CD4-positive, CD25-positive, alpha-beta regulatory T cell (primary cell): ENCODE data around the gene ASCL2. TPM values are rescaled to one million over a fixed set of nuclear protein-coding genes. Genes with fewer than 3 reads are reported as not detected.
A peak's percentile ranks its signal among the peaks of the same experiment; 100 is the strongest.

Experiments used
- ATAC-seq, 2 donors: fragments of 150-1000 bp; cut with Tn5 transposase; one replicate each; pipeline ENCODE4 v1.10.0; 2021; ENCODE audit warnings: low read depth in 2 of 2, moderate number of reproducible peaks in 2 of 2, moderate library complexity in 1 of 2
- DNase-seq, 3 donors: peaks; one replicate each; pipeline versions ENCODE4 v3.0.0 to v3.0.0-alpha.2; 2012 to 2022; ENCODE audit warnings: mixed read lengths in 1 of 3
- H3K27ac ChIP-seq: one replicate; pipeline ENCODE4 v1.7.0; 2013; ENCODE audit warnings: mild to moderate bottlenecking, low read length; ENCODE audit not compliant: insufficient read depth, poor library complexity, severe bottlenecking
- H3K27me3 ChIP-seq: one replicate; pipeline ENCODE4 v1.7.0; 2013; ENCODE audit warnings: low read length; ENCODE audit not compliant: control insufficient read depth, insufficient read depth
- H3K36me3 ChIP-seq: one replicate; pipeline ENCODE4 v1.7.0; 2013; ENCODE audit warnings: mild to moderate bottlenecking, low read length, moderate library complexity; ENCODE audit not compliant: control insufficient read depth, insufficient read depth
- H3K4me1 ChIP-seq: 2 replicates; pipeline ENCODE4 v1.7.0; 2013; ENCODE audit warnings: mild to moderate bottlenecking, low read length; ENCODE audit not compliant: insufficient read depth, control insufficient read depth, poor library complexity, severe bottlenecking
- H3K4me3 ChIP-seq: one replicate; pipeline ENCODE4 v1.7.0; 2013; ENCODE audit warnings: low read depth, mild to moderate bottlenecking, low read length, moderate library complexity
- H3K9me3 ChIP-seq, 2 experiments: 1 replicate in 1 of 2; 2 replicates in 1 of 2; pipeline ENCODE4 v1.7.0; 2013; ENCODE audit warnings: low read length in 2 of 2, mild to moderate bottlenecking in 1 of 2, moderate library complexity in 1 of 2; ENCODE audit not compliant: control insufficient read depth in 2 of 2
- H3K27ac Mint-ChIP-seq, 3 donors: one replicate each; pipeline ENCODE4 v1.8.0; 2020 to 2022; ENCODE audit warnings: mild to moderate bottlenecking in 3 of 3, mixed read lengths in 3 of 3, moderate library complexity in 2 of 3
- H3K27me3 Mint-ChIP-seq: one replicate; pipeline ENCODE4 v1.8.0; 2022; ENCODE audit warnings: mild to moderate bottlenecking, mixed read lengths
- H3K36me3 Mint-ChIP-seq: one replicate; pipeline ENCODE4 v1.8.0; 2020; ENCODE audit warnings: mixed read lengths
- H3K4me1 Mint-ChIP-seq, 4 donors: one replicate each; pipeline ENCODE4 v1.8.0; 2020 to 2022; ENCODE audit warnings: mixed read lengths in 4 of 4, mild to moderate bottlenecking in 1 of 4
- H3K4me3 Mint-ChIP-seq, 4 donors: one replicate each; pipeline ENCODE4 v1.8.0; 2020 to 2022; ENCODE audit warnings: mild to moderate bottlenecking in 4 of 4, mixed read lengths in 4 of 4, moderate library complexity in 3 of 4
- H3K9me3 Mint-ChIP-seq, 7 donors: one replicate each; pipeline ENCODE4 v1.8.0; 2020 to 2022; ENCODE audit warnings: mixed read lengths in 7 of 7, mild to moderate bottlenecking in 3 of 7, moderate library complexity in 2 of 7
- polyA plus RNA-seq, 4 donors: library from polyadenylated mRNA; unstranded; fragments of 300-500 nt; fragmentation: Illumina TruSeq; gene quantifications; one replicate each; pipeline ENCODE4 v1.2.3, GENCODE V29; 2021
- total RNA-seq: library from RNA; stranded (reverse); gene quantifications from one replicate; pipeline ENCODE4 v1.2.3, GENCODE V29; 2022

ASCL2 gene
- total and polyA plus RNA-seq, 5 donors from 2014 or later = 0.13 to 0.47 (median 0.20) TPM

DNA sequence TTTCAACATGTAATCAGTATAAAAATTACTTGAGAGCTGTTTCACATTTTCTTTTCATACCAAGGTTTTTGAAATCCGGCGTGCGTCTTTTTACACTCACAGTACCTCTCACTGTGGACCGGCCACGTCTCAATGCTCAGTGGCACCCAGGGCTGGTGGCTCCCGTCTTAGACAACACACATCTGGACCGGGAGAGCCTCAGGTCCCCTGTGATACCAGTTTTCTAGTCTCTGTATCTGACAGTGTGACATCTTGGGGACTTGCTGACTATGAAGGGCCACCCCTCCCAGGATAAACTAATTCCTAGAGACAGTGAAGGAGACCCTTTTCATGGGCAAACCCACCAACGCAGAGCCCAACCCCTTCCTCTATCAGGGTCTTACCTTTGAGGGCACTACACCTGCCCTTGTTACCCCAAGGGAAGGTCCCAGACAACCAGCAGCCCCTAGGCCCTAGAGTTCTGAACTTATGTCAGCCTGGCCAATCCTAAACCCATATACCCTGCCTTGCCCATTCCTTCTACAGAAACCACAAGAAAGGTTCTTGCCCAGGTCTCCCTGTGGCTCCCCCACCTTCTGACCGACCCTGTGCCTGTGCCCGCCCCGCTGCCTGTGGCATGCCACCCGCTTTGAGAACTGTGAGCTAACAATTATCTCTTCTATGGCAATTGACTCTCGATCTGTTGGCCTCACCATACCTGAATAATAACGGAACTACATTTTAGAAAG, 6.1 kb upstream of the ASCL2 start:
- Mint-ChIP-seq H3K36me3 (no peaks in the 10 kb centered on the region), H3K27ac (no peak overlapping the region), H3K4me3 (no peak overlapping the region), H3K27me3 (peaks cover 52% of the 10 kb centered on the region), H3K4me1 (peaks cover 4 to 21% (median 14%) of the 10 kb centered on the region in 4 donors), H3K9me3 (peaks cover 3 to 16% (median 10%) of the 10 kb centered on the region in 7 donors)
- DNase-seq = no peak
- no peak for ATAC-seq
- H3K36me3 ChIP-seq = no peaks in the 10 kb centered on the region
- no peak overlapping the region for H3K4me3 ChIP-seq
- H3K27ac ChIP-seq = no peak overlapping the region
- peaks cover 11 to 15% of the 10 kb centered on the region in 2 experiments for H3K9me3 ChIP-seq
- peaks cover 10% of the 10 kb centered on the region for H3K27me3 ChIP-seq
- H3K4me1 ChIP-seq = peaks cover 4% of the 10 kb centered on the region

- ATAC-seq (no peak), DNase-seq (no peak)
- Mint-ChIP-seq H3K27me3 (peaks cover 51% of the 10 kb centered on the region), H3K9me3 (peaks cover 3 to 16% (median 10%) of the 10 kb centered on the region in 7 donors), H3K4me1 (peaks cover 4 to 22% (median 14%) of the 10 kb centered on the region in 4 donors), H3K4me3 (no peak overlapping the region), H3K36me3 (no peaks in the 10 kb centered on the region), H3K27ac (no peak overlapping the region)
- H3K27me3 ChIP-seq = peaks cover 7% of the 10 kb centered on the region
- H3K27ac ChIP-seq = no peak overlapping the region
- H3K4me3 ChIP-seq = no peak overlapping the region
- H3K36me3 ChIP-seq = no peaks in the 10 kb centered on the region
- H3K4me1 ChIP-seq = peaks cover 9% of the 10 kb centered on the region
- H3K9me3 ChIP-seq = peaks cover 8 to 11% of the 10 kb centered on the region in 2 experiments
Measured at GRCh38 chr11:2275334-2276279, 5.2 kb upstream of the ASCL2 start.

- Mint-ChIP-seq H3K4me1 (peaks cover 4 to 24% (median 14%) of the 10 kb centered on the region in 4 donors), H3K9me3 (peaks cover 0 to 9% (median under 1%) of the 10 kb centered on the region in 7 donors), H3K36me3 (no peaks in the 10 kb centered on the region), H3K27me3 (peaks cover 43% of the 10 kb centered on the region), H3K27ac (no peak overlapping the region), H3K4me3 (no peak overlapping the region)
- ATAC-seq (no peak), DNase-seq (no peak)
- no peaks in the 10 kb centered on the region for H3K9me3 ChIP-seq
- H3K27me3 ChIP-seq = peaks cover 2% of the 10 kb centered on the region
- H3K36me3 ChIP-seq = no peaks in the 10 kb centered on the region
- H3K4me3 ChIP-seq = no peak overlapping the region
- H3K27ac ChIP-seq = no peak overlapping the region
- peaks cover 27% of the 10 kb centered on the region for H3K4me1 ChIP-seq
Measured at GRCh38 chr11:2273771-2274170, 3.4 kb upstream of the ASCL2 start.

DNA sequence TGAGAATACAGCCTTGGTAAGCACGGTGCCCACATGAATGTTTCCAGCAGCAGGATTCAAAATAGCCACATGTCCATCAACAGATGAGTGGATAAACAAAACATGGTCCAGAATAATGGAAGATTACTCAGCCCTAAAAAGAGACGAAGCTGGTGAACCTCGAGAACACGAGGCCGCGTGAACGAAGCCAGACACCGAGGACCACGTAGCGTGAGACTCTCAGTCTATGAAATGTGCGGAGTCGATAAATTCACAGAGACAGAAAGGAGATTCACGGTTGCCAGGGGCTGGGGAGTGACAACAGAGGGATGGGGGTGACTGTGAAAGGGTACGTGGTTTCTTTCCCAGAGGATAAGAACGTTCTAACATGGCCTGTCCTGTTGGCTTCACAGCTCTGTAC, 2.9 kb upstream of the ASCL2 start:
- ATAC-seq (no peak), DNase-seq (no peak)
- Mint-ChIP-seq H3K4me1 (peaks cover 6 to 28% (median 14%) of the 10 kb centered on the region in 4 donors), H3K9me3 (peaks cover 0 to 7% (median 0%) of the 10 kb centered on the region in 7 donors), H3K27me3 (peaks cover 40% of the 10 kb centered on the region), H3K4me3 (no peak overlapping the region), H3K27ac (no peak overlapping the region), H3K36me3 (no peaks in the 10 kb centered on the region)
- H3K4me3 ChIP-seq = no peak overlapping the region
- peaks cover 31% of the 10 kb centered on the region for H3K4me1 ChIP-seq
- H3K27ac ChIP-seq = no peak overlapping the region
- no peaks in the 10 kb centered on the region for H3K36me3 ChIP-seq
- no peaks in the 10 kb centered on the region for H3K9me3 ChIP-seq
- peaks cover 2% of the 10 kb centered on the region for H3K27me3 ChIP-seq

GRCh38 chr11:2272946-2273280, 2.5 kb upstream of the ASCL2 start:
- Mint-ChIP-seq H3K4me3 (no peak overlapping the region), H3K9me3 (peaks cover 0 to 7% (median 0%) of the 10 kb centered on the region in 7 donors), H3K36me3 (no peaks in the 10 kb centered on the region), H3K27ac (peak overlapping the region in 1 of 3 donors; percentile 61), H3K27me3 (peaks cover 40% of the 10 kb centered on the region), H3K4me1 (peaks cover 5 to 32% (median 12%) of the 10 kb centered on the region in 4 donors)
- peaks cover 31% of the 10 kb centered on the region for H3K4me1 ChIP-seq
- no peak for DNase-seq
- no peaks in the 10 kb centered on the region for H3K9me3 ChIP-seq
- no peaks in the 10 kb centered on the region for H3K36me3 ChIP-seq
- no peak overlapping the region for H3K27ac ChIP-seq
- H3K27me3 ChIP-seq = no peaks in the 10 kb centered on the region
- no peak for ATAC-seq
- H3K4me3 ChIP-seq = no peak overlapping the region

DNA sequence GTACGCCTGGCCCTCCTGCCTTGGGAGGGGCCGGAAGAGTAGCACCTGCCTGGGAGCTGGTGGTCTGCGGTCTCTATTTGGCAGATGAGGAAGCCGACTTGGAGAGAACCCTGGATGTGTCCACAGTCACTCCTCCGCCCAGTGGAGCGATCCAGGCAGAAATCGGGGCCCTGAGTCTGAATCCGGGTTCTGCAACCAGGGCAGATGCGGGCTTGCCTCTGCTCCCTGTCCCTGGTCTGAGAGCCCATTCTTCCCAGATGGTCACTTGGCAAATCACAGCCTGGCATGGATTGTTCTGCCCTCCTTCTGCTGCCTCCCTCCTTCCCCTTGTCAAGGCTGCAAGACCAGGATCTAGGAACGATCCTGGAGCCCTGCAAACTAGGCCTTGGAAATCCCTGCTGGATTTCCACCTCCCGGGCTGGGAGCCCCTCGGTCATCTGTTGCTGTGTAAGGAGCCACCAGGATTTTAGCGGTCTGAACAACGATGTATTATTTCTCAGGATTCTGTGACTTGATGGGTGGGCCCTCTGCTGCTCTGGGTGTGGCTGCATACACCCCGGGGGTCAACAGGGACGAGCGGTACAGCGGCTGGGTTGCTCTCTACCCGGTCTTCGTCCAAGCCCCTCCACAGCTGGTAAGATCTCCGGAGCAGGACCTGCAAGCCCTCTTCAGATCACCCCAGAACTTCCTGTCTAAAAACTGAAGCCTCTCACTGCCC, 2.0 kb upstream of the ASCL2 start:
- H3K36me3 Mint-ChIP-seq = no peaks in the 10 kb centered on the region
- peaks cover 0 to 6% (median 0%) of the 10 kb centered on the region in 7 donors for H3K9me3 Mint-ChIP-seq
- Histone ChIP-seq H3K4me3 (no peak overlapping the region), H3K4me1 (peaks cover 31% of the 10 kb centered on the region), H3K36me3 (no peaks in the 10 kb centered on the region), H3K27ac (no peak overlapping the region), H3K9me3 (no peaks in the 10 kb centered on the region), H3K27me3 (no peaks in the 10 kb centered on the region)
- ATAC-seq (no peak), DNase-seq (no peak)
- peaks cover 37% of the 10 kb centered on the region for H3K27me3 Mint-ChIP-seq
- peaks cover 2 to 28% (median 6%) of the 10 kb centered on the region in 4 donors for H3K4me1 Mint-ChIP-seq
- peak overlapping the region in 1 of 3 donors; percentile 48 for H3K27ac Mint-ChIP-seq
- peak overlapping the region in 3 of 4 donors; percentile 21 to 41 (median 36) for H3K4me3 Mint-ChIP-seq
